Left kidney (tissue), 2 donors: ENCODE data around the gene HGFAC. TPM values are rescaled to one million over a fixed set of nuclear protein-coding genes. Genes with fewer than 3 reads are reported as not detected.

Experiments used
- DNase-seq: peaks from one replicate; pipeline ENCODE4 v3.0.0-alpha.2; 2013
- polyA plus RNA-seq: library from polyadenylated mRNA; unstranded; fragments of 120-200 nt; gene quantifications from one replicate; pipeline ENCODE4 v1.2.1, GENCODE V29; 2013; ENCODE audit not compliant: insufficient read length

Gene HGFAC
- polyA plus RNA-seq, 1 donor: 0.86 TPM

DNA sequence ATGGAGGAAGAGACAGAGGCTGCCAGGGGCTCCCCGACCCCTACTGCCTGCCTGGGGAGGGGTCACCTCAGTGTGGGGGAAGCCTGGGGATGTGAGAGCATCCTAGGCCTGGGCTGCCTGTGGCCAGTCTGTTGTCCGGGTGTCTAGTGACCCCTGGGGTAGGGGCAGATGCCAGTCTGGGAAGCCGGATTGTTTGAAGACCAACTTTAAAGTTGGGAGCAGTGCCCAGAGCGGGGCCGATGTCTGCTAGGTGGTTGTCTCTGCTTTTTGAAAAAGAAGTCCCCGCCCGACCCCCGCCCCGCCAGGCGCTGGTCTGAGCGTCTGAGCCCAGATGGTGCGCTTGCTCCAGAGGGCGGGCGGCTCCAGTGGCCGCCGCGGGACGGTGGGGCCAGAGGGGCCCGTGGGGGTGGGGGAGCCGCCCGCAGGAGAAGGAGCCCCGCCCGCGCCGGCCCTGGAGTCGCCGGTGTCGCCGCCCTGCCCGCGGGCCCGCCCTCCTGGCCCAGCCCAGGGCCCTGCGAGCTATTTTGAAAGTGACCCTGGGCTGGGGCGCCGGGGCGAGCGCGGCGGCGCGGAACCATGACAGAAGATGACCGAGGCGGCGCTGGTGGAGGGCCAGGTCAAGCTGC, 21.1 kb downstream of the HGFAC start, which contains the start of gene DOK7:
TSS of gene DOK7 (plus strand) at position 517 of the 626 bp plus-strand sequence. CDS start at position 587, 70 bp downstream.
- no peak for DNase-seq

DNA sequence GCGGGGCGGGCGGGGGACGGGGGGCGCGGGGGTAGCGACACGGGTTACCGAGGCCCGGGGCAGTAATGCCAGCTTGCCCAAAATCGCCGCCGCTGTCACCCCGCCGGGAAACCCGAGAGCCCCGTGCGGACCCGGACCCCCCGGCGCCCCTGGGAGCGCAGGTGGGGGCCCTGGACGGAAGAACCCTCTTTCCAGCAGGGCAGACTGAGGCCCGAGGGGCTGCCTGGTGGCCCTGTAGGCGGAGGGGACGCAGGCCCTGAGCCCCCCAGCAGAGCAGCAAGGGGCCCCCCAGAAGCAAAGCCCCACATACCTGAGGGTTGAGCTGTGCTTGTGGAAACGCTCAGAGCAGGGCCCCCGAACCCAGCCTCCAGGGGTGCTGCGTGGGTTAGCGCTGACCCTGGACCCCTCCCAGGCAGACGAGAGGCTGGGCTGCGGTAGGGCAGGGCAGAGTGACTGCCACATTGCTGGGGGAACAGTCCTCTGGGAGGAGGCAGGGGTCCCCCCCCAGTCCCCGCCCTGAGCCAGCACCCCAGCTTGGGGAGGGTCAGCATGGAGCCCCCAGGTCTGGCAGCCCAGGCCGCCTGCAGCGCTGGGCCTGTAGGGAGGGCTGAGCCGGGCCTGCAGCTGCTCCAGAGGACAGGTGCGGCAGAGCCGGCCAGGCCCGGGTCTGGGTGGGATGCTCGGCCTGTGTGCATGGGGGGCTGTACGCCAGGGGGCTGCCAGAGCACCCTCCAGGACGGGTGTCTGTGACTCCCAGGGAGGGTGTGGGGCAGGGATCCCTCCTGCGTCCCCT, 22.0 kb downstream of the HGFAC start:
- DNase-seq: no peak

DNA sequence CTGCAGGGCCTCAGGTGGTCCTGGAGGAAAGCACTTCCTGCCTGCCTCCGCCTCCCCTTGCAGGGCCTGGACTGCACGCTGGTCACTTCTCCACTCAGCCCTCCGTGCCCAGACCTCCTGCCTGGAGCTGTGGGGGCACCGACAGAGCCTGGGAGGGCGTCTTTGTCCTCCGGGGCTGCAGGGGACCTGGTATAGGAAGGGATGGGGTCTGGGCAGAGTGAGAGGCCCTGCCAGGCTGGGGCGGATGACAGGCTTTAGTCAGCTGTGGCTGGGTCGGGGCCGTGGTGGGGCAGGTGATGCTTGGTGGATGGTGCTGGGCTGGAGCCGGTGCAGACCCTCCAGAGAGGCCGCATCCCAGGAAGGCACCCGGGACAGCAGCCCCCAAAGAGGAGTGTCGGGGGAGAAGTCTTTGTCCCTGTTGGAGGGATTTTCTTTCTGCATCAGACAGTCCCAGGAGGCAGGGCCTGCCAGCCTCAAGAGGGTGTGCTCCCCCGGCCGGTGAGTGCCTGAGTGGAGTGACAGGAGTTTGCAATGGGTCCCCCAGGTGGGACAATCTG, 22.7 kb downstream of the HGFAC start:
- DNase-seq: no peak

DNA sequence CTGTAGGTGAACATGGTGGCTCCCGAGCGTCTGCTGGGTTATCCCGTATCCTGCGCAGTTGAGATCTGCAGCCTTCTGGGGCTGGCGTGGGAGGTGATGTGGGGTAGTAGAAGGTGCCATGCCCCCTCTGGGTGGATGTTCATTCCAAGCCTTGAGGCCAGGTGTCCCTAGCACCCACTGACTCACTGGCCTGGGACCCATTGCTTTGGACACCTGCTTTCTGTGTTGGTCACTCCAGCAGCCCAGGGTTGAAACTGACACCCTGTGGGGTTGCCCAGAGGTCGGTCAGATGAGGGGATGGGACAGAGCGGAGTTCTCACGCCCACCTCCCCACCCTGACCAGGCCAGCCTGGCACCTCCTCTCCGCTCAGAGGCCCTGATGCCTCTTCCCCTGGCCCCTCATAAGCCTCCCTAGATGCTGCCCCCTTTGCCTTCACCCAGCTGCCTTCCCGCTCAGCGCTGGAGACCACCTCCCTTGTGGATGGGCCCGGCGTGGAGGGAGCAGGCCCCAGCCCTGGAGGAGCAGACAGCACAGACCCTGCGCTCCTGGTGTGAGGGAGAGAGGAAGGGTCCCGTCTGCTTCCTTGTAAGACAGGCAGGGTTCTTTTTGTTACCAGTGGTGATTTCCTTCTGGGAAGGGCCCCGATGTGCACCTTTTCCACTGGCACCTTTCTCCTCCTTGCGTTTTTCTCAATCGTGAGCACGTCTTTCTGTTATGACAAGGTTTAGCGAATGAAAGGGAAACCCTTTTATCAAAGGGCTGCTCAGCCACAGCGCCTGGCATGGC, 23.3 kb downstream of the HGFAC start:
- no peak for DNase-seq

GRCh38 chr4:3465698-3466671, 24.2 kb downstream of the HGFAC start:
- no peak for DNase-seq

DNA sequence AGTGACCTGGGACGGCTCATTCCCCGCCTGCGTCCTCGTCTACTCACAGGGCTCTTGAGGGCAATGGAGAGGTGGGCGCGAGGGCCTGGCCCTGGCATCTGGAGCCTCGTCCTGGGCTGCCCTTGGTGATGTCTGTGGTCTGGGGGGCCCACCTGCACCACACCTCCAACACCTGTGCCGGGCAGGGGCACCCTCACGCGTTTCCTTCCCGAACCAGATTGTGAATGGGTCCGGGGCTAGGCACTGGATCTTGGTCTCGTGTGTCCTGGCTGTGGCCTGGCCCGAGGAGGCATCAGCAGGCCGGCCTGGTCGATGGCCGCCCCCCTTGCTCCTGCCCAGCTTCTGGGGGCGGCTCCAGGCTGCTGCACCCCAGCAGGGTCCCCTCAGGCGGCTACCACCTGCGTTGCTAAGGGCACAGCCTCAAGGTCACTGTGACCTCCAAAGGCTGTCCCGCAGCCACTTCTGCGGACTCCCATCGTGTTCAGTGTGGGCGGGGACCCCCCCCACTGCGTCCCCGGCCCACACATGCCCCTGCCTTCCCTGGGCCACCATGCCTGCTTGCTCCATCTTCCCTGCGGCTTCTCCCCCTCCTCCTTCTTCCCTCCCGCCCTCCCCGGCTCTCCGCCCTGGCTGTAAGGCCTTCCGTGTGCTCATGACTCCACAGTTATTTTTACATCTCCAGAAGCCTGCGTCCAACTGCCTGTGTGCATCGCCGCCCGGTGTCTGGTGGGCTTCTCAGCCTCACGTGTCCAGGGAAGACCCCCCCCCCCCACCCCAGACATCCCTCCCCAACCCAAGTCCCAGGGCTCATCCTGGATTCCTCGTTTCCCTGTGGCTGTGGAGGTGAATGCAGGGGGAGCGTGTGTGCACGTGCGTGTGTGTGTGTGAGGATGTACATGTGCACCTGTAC, 25.2 kb downstream of the HGFAC start:
- no peak for DNase-seq

GRCh38 chr4:3467601-3468031, 25.8 kb downstream of the HGFAC start:
- no peak for DNase-seq

DNA sequence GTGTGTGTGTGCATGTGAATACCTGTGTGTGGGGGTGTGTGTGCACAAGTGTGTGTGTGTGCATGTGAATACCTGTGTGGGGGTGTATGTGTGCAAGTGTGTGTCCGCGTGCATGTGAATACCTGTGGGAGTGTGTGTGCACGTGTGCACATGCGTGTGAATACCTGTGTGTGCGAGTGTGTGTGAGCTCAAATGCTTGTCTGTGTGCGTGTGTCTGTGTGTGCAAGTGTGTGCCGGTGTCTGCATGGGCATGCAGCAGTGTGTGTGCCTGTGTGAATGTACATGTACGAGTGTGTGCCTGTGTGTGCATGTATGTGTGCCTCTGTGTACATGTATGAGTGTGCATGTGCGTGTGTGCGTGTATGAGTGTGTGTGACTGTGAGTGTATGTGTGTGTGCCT, 26.4 kb downstream of the HGFAC start:
- DNase-seq: no peak

DNA sequence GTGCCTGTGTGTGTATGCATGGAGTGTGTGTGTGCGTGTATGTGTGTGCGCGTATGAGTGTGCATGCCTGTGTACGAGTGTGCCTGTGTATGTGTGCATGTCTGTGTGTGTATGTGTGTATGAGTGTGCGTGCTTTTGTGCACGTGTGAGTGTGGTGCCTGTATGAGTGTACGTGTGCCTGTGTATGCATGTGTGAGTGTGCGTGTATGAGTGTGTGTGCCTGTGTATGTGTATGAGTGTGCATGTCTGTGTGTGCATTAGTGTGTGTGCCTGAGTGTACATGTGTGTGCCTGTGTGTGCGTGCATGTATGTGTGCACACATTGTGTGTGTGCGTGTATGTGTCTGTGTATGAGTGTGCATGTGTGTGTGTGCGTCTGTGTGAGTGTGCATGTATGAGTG, 27.0 kb downstream of the HGFAC start:
- DNase-seq: no peak

DNA sequence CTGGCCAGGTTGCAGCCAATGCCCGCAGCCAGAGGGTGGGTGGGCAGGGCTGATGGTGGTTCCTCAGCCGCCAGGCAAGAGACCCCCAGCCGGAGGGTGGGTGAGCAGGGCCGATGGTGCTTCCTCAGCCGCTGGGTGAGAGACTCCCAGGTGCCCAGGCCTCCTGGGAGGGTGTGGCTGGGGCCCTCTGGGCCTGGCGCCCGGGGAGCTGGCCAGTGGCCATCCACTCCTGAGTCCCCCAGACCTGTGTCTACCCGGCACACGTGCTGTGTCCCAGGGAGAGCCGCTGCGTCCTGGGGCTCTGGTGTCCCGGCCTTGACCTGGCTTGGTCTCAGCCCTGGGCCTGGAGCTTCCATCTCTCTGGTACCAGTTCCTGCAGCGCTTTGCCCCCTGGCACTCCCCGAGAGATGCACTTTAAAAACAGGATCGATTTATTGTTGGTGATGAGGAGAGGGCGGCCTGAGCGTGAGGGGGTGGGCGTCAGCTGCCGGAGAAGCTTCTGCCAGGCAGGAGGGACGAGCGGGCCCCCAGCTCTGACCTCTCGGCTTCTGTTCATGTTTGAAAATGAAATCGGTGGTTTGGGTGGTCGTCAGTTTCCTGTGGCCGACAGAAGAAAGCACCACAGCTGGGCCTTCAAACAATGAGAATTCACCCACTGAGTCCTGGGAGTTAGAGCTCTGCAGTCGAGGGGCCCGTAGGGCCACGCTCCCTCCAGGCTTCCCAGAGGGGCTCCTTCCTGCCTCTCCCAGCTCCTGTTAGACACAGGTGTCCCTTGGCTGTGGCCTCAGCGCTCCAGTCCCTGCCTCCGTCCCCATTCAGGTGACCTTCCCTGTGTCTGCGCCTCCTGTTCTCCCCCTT, 27.8 kb downstream of the HGFAC start:
- DNase-seq: no peak

GRCh38 chr4:3470244-3471097, 28.7 kb downstream of the HGFAC start:
- no peak for DNase-seq

DNA sequence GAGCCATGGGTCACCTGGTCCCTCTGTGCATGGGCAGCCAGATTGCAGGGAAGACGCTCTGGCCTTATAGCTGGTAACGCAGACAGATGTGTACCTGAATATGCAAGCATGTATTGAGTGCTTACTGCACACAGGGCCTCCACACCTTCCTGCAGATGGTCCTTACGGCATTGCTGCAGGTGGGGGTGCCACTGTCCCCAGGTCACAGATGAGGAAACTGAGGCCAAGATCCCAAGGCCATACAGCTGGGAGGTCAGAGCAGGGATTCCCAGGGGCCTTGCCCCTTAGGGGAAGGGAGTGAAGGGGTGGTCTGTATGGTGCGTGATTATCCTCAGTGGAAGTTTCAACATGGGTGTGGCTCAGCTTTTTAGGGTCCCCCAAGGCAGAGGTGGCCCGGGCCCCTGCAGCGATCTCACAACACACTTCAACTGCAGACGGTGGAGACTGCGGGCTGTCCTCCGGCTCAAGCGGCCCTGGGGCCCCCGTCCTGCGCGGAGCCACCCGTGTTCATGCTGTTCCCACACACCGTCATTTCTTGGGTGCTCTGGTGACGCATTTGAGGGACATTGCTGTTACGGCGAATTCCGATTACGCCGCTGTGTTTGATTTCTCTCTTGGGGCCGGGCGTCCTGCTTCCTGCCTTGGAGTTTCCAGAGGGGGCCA, 29.5 kb downstream of the HGFAC start:
- DNase-seq: no peak

DNA sequence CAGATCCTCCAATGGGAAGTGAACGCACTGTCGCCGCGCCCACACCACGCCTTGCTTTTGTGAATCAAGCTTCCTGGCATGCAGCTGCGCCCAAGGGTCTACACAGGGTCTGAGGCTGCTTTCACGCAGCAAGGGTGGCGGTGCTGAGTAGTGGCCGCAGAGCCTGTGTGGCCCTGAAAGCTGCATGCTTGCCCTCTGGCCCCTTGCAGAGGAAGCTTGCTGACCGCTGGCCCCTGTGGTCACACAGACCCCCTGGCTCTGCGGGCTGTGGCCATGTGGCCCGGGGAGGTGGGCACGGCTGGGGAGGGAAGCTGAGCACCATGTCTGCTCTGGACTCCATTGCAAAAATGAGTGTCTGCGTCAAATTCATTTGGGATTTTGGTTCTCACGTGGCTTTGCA, 30.1 kb downstream of the HGFAC start:
- DNase-seq: no peak

DNA sequence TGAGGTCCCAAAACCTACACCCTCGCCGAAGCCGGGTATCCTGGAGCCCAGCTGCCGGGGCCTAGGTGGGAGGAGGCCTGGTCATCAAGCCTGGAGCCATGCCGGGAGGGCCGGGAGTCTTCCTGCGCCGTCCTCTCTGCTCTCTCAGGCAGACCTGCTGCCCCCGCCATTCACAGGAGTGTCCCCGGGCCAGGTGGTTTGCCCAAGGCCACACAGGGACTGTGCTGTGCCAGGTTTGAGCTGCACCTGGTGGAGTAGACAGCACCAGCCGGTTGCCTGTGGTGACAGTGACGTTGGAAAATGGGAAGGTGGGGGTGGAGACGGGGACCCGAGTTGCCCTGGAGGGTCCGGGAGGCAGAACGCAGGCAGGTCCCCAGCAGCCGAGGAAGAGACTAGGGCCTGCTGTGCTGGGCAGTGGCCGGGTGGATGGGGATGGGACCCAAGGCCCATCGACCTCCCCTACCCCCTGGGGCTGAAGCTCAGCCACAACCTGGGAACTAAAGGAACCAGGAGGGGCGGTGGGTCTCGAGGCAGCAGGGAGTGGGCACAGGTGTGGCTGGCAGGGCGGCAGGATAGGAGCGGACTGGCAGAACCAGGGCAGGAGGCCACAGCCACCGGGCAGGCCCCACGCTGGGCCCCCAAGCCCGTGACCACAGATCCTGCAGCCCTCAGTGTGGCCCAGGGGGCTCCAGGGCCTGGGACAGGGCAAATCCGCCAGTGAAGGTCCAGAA, 30.8 kb downstream of the HGFAC start:
- no peak for DNase-seq

GRCh38 chr4:3473181-3473950, 31.6 kb downstream of the HGFAC start:
- DNase-seq: no peak
